Thymus (tissue), 11 donors: ENCODE results near the gene OSTN. TPM values are rescaled to one million over a fixed set of nuclear protein-coding genes. Genes with fewer than 3 reads are reported as not detected.

Experiments used
- DNase-seq, 9 donors: peaks; one replicate each; pipeline ENCODE4 v3.0.0-alpha.2; 2013; ENCODE audit warnings: low spot score in 9 of 9, low read depth in 6 of 9, missing footprints in 1 of 9
- H3K27ac ChIP-seq, 2 donors: one replicate each; pipeline ENCODE4 v1.5.1; 2013; ENCODE audit warnings: control low read depth in 1 of 2, low read depth in 1 of 2, low read length in 1 of 2, mild to moderate bottlenecking in 1 of 2, moderate library complexity in 1 of 2
- H3K27me3 ChIP-seq, 2 donors: one replicate each; pipeline ENCODE4 v1.5.1; 2013; ENCODE audit warnings: low read length in 1 of 2; ENCODE audit not compliant: control insufficient read depth in 2 of 2, insufficient read depth in 1 of 2
- H3K36me3 ChIP-seq, 2 donors: one replicate each; pipeline ENCODE4 v1.5.1; 2013; ENCODE audit warnings: low read length in 1 of 2, mild to moderate bottlenecking in 1 of 2, moderate library complexity in 1 of 2; ENCODE audit not compliant: control insufficient read depth in 2 of 2, insufficient read depth in 2 of 2
- H3K4me1 ChIP-seq, 2 donors: one replicate each; pipeline ENCODE4 v1.5.1; 2013; ENCODE audit warnings: low read length in 2 of 2; ENCODE audit not compliant: control insufficient read depth in 2 of 2, insufficient read depth in 2 of 2
- H3K4me3 ChIP-seq, 2 donors: one replicate each; pipeline ENCODE4 v1.5.1; 2013; ENCODE audit warnings: low read length in 2 of 2, control low read depth in 1 of 2, mild to moderate bottlenecking in 1 of 2
- H3K9me3 ChIP-seq, 2 donors: one replicate each; pipeline ENCODE4 v1.5.1; 2013; ENCODE audit warnings: low read length in 1 of 2, mild to moderate bottlenecking in 1 of 2; ENCODE audit not compliant: control insufficient read depth in 2 of 2, insufficient read depth in 1 of 2
- WGBS: extraction: QIAGEN DNeasy Blood & Tissue Kit; methylation state at CpG from one replicate; pipeline ENCODE4 v1.1.7; 2013; 5-methylcytosine and 5-hydroxymethylcytosine counted together
- polyA plus RNA-seq: library from polyadenylated mRNA; stranded (reverse); fragments of 200-250 nt; gene quantifications from one replicate; pipeline ENCODE4 v1.2.3, GENCODE V29; 2013
- total RNA-seq: library from RNA; stranded (reverse); fragments of 120-200 nt; gene quantifications from one replicate; pipeline ENCODE4 v1.2.4, GENCODE V29; 2013
- donor health status: healthy.

Gene OSTN
- total and polyA plus RNA-seq, 2 donors: under 0.01 to 0.14 TPM

DNA sequence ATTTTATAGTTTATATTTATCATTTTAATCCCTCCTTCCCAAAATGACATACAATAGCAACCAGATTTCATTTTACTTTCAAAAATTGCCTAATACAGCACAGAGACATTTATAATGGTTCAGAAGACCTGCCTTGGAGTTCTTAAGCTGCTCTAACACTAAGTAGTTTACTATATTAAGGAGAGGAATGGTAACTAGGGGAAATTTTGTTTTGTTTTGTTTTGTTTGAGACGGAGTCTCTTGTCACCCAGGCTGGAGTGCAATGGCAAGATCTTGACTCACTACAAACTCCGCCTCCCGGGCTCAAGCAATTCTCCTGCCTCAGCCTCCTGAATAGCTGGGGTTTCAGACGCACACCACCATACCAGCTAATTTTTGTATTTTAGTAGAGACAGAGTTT, 107.4 kb downstream of the OSTN start:
- Histone ChIP-seq H3K4me3 (no peak overlapping the region), H3K36me3 (no peaks in the 10 kb centered on the region), H3K27ac (no peak overlapping the region), H3K27me3 (no peaks in the 10 kb centered on the region), H3K9me3 (no peaks in the 10 kb centered on the region), H3K4me1 (no peaks in the 10 kb centered on the region)
- 97% methylated on average over 4 of the region's 4 CpGs for WGBS
- DNase-seq: no peak

- no peaks in the 10 kb centered on the region for H3K4me1 ChIP-seq
- H3K4me3 ChIP-seq: no peak overlapping the region
- H3K36me3 ChIP-seq: no peaks in the 10 kb centered on the region
- no peak overlapping the region for H3K27ac ChIP-seq
- H3K27me3 ChIP-seq: no peaks in the 10 kb centered on the region
- DNase-seq: no peak
- no peaks in the 10 kb centered on the region for H3K9me3 ChIP-seq
- 95% methylated on average over 4 of the region's 4 CpGs for WGBS
Observed at GRCh38 chr3:191307341-191307740, 108.3 kb downstream of the OSTN start.

DNA sequence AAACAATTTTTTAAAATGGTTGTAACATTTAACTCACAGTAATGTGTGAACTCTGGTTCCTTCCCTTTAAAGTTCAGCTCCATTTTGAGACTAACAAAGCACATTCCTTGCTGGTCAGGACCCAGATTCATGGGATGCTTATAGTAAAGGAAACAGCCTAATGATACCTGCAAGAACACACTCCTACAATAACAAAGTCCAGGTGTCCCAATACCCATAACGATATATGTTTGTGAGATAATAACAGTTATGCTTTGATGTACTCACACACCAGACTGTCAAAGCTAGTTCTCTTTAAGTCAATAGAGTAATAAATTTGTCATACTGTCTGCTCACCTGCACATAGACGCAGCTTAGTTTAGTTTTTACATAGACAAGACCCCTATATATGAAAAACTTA, 114.3 kb downstream of the OSTN start:
- DNase-seq: no peak
- Histone ChIP-seq H3K9me3 (peaks cover 0 to 7% of the 10 kb centered on the region in 2 donors), H3K27ac (no peak overlapping the region), H3K27me3 (no peaks in the 10 kb centered on the region), H3K36me3 (no peaks in the 10 kb centered on the region), H3K4me1 (no peaks in the 10 kb centered on the region), H3K4me3 (no peak overlapping the region)
- 96% methylated on average over 2 of the region's 2 CpGs for WGBS

DNA sequence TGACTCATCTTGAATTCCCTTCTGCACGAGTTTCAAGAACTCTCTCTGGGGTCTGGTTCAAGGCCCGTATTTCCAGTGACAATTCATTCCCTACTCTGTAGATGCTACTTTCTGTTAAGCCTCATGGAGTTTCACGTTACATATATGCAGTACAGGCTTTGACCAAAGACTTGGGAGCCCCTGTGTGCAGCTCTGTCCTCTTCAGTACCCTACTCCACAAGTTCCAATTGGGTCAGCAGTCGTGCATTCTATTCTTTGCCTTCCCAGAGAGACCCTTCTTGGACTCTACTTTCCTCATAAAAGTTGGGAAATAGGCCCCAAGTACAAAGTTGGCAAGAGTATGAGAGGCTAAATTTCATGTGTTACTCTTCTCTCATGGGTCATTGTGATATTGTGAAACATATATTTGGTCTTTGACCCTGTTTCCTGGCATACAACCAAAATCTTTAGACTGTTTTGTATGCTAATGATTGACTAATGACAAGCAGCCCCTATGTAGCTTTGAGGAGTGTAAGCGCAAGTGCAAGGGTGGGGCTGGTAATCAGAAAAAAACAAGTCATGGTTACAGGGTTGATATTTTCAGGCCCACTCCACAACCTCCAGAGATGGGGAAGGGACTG, 115.2 kb downstream of the OSTN start:
- no peak for DNase-seq
- H3K27ac ChIP-seq: no peak overlapping the region
- no peaks in the 10 kb centered on the region for H3K27me3 ChIP-seq
- 88% methylated on average over 5 of the region's 5 CpGs for WGBS
- no peak overlapping the region for H3K4me3 ChIP-seq
- H3K9me3 ChIP-seq: peaks cover 0 to 7% of the 10 kb centered on the region in 2 donors
- H3K4me1 ChIP-seq: no peaks in the 10 kb centered on the region
- no peaks in the 10 kb centered on the region for H3K36me3 ChIP-seq

Other genes with a start within 250 kb of the OSTN start
- gene CCDC50, start 130.2 kb downstream of the OSTN start, total RNA-seq: 22.0 TPM
- 30.9 TPM for gene CCDC50, start 130.2 kb downstream of the OSTN start, polyA plus RNA-seq
- 0.09 TPM for gene UTS2B, start 131.3 kb downstream of the OSTN start, total RNA-seq
- 0.16 TPM for gene UTS2B, start 131.3 kb downstream of the OSTN start, polyA plus RNA-seq